Subcutaneous adipose tissue (tissue), 4 donors: ENCODE results near the gene BMAL2. TPM values are rescaled to one million over a fixed set of nuclear protein-coding genes. Genes with fewer than 3 reads are reported as not detected.

Experiments used
- total RNA-seq, 4 donors: library from RNA; depleted of rRNA; stranded (reverse); fragments of >200 nt; gene quantifications; one replicate each; pipeline ENCODE4 v1.1.0, GENCODE V29; 2016
- TF ChIP-seq, protein P1 (sequence below): fragments of 450-650 bp; IDR thresholded peaks from one replicate; pipeline ENCODE4 v1.5.1; 2016; ENCODE audit warnings: low read depth, mild to moderate bottlenecking, control low read depth, antibody characterized with exemption, moderate library complexity

Gene BMAL2
- total RNA-seq, 4 donors from 2014 or later, result 4.6 to 9.0 (median 5.0) TPM

GRCh38 chr12:27343255-27344000 is 10.8 kb downstream of the BMAL2 start:
- TF ChIP-seq, protein P1, sequence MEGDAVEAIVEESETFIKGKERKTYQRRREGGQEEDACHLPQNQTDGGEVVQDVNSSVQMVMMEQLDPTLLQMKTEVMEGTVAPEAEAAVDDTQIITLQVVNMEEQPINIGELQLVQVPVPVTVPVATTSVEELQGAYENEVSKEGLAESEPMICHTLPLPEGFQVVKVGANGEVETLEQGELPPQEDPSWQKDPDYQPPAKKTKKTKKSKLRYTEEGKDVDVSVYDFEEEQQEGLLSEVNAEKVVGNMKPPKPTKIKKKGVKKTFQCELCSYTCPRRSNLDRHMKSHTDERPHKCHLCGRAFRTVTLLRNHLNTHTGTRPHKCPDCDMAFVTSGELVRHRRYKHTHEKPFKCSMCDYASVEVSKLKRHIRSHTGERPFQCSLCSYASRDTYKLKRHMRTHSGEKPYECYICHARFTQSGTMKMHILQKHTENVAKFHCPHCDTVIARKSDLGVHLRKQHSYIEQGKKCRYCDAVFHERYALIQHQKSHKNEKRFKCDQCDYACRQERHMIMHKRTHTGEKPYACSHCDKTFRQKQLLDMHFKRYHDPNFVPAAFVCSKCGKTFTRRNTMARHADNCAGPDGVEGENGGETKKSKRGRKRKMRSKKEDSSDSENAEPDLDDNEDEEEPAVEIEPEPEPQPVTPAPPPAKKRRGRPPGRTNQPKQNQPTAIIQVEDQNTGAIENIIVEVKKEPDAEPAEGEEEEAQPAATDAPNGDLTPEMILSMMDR, result no peak

GRCh38 chr12:27344246-27344645 is 11.6 kb downstream of the BMAL2 start:
- TF ChIP-seq, protein P1, result no peak

DNA sequence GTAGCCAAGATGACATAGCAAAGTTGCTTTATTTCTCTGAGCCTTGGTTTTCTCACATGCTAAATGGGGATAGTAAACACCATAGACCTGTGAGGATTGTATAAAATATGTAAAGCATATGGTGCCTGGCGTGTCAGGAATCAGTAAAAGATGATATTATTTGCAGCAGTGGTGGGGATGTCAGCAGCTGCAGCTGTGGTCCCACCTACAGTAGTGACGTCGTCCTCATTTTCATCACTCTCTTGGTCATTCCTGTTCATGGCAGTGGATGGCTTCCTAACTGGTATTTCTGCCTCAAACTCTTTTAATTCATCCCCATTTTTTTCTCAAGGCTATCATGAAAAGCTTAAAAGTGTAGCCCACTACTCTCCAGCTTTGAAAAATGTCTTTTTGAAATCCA is 12.1 kb downstream of the BMAL2 start:
- TF ChIP-seq, protein P1, result no peak

DNA sequence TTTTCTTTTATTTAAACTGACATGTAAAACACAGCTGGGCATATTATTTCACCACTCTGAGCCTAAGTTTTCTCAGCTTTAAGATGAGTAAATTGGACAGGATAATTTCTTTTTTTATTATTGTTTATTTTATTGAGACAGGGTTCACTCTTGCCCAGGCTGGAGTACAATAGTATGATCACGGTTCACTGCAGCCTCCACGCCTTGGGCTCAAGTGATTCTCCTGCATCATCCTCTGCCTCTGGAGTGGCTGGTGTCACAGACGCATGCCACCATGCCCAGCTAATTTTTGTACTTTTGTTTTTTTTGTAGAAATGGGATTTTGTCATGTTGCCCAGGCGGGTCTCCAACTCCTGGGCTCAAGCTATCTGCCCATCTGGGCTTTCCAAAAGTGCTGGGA is 12.7 kb downstream of the BMAL2 start:
- TF ChIP-seq, protein P1, result no peak

GRCh38 chr12:27347779-27348178 is 15.1 kb downstream of the BMAL2 start:
- TF ChIP-seq, protein P1, result no peak

DNA sequence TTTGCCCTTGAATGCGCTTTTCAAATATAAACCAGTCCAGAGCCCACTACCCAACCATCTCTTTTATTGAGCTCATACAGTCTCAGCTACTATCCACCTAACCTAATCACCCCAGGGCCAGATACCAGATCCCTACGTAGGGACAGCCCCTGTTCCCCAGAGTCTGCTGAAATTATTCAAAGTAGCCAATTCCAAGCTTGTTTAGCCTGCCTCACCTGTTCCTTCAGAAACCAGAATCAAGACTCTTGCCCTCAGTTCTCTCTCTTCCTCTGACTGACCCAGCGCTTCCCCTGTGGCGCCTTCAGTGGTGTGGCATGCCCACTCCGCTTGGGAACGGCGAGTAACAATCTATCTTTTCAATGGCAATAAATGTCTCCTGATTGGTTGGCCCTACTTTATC is 18.8 kb downstream of the BMAL2 start:
- TF ChIP-seq, protein P1, result no peak

- TF ChIP-seq, protein P1, result no peak
Measured at GRCh38 chr12:27355486-27355885, 22.9 kb downstream of the BMAL2 start.
